CD4-positive, alpha-beta T cell (primary cell): ENCODE measurements around the gene CHPT1. TPM values are rescaled to one million over a fixed set of nuclear protein-coding genes. Genes with fewer than 3 reads are reported as not detected.

Experiments used
- ATAC-seq: fragments of 200-7000 bp; cut with Tn5 transposase; one replicate; pipeline ENCODE4 v1.10.0; 2022; ENCODE audit warnings: mild to moderate bottlenecking; ENCODE audit not compliant: poor library complexity
- CTCF ChIA-PET: fragments of 350-600 bp; sonication (Branson Sonifier 250); formaldehyde crosslinking; loops from one replicate; lab custom pipeline; 2021; ENCODE audit warnings: antibody characterized with exemption, inconsistent platforms; lab: Charles Lee
- POLR2A ChIA-PET: fragments of 350-600 bp; sonication (Branson Sonifier 250); formaldehyde crosslinking; loops from one replicate; lab custom pipeline; 2021; ENCODE audit warnings: antibody characterized with exemption, inconsistent platforms; lab: Charles Lee
- DNase-seq, 14 experiments: peaks; one replicate each; pipeline ENCODE4 v3.0.0-alpha.2; 2013 to 2020; ENCODE audit warnings: mixed read lengths in 2 of 14
- H3K27ac ChIP-seq, 2 donors: one replicate each; pipeline versions ENCODE4 v1.5.1 to v1.7.0; 2013; ENCODE audit warnings: low read length in 2 of 2, low read depth in 1 of 2, mild to moderate bottlenecking in 1 of 2
- H3K27me3 ChIP-seq, 2 experiments: 1 replicate in 1 of 2; 2 replicates in 1 of 2; pipeline versions ENCODE4 v1.6.1 to v1.7.0; 2013; ENCODE audit warnings: low read length in 2 of 2, control low read depth in 1 of 2, mild to moderate bottlenecking in 1 of 2, moderate library complexity in 1 of 2; ENCODE audit not compliant: insufficient read depth in 2 of 2, control insufficient read depth in 1 of 2
- H3K36me3 ChIP-seq: one replicate; pipeline ENCODE4 v1.6.1; 2013; ENCODE audit warnings: low read length, control low read depth; ENCODE audit not compliant: insufficient read depth
- H3K4me1 ChIP-seq: one replicate; pipeline ENCODE4 v1.6.1; 2013; ENCODE audit warnings: low read length, control low read depth; ENCODE audit not compliant: insufficient read depth
- H3K4me3 ChIP-seq: one replicate; pipeline ENCODE4 v1.5.1; 2013; ENCODE audit warnings: mild to moderate bottlenecking, low read length, moderate library complexity
- H3K9me3 ChIP-seq, 2 experiments: 1 replicate in 1 of 2; 2 replicates in 1 of 2; pipeline versions ENCODE4 v1.6.1 to v1.7.0; 2013; ENCODE audit warnings: low read length in 2 of 2, mild to moderate bottlenecking in 2 of 2, control low read depth in 1 of 2, moderate library complexity in 1 of 2; ENCODE audit not compliant: control insufficient read depth in 1 of 2, insufficient read depth in 1 of 2
- H3K27ac Mint-ChIP-seq: one replicate; pipeline ENCODE4 v1.8.0; 2020; ENCODE audit warnings: mixed read lengths
- H3K27me3 Mint-ChIP-seq: one replicate; pipeline ENCODE4 v1.8.0; 2021; ENCODE audit warnings: mixed read lengths
- H3K36me3 Mint-ChIP-seq: one replicate; pipeline ENCODE4 v1.8.0; 2021; ENCODE audit warnings: low read depth, mixed read lengths
- H3K4me1 Mint-ChIP-seq: one replicate; pipeline ENCODE4 v1.8.0; 2021; ENCODE audit warnings: low read depth, mixed read lengths
- H3K4me3 Mint-ChIP-seq: one replicate; pipeline ENCODE4 v1.8.0; 2020; ENCODE audit warnings: mild to moderate bottlenecking, mixed read lengths
- H3K9me3 Mint-ChIP-seq: one replicate; pipeline ENCODE4 v1.8.0; 2020; ENCODE audit warnings: mixed read lengths
- intact Hi-C, 2 experiments: fragments of 100-400 bp; cut with DNase I in 1 of 2; cut with micrococcal nuclease in 1 of 2; formaldehyde crosslinking; loops; one replicate each; pipeline versions ENCODE4 v1.15.1 to v1.9.0; 2023 to 2025; cut with DNase I, micrococcal nuclease
- total RNA-seq, 174 experiments: library from RNA in 2 of 174; stranded (reverse) in 2 of 174; gene quantifications; one replicate each; pipeline ENCODE4 v1.2.3 and lab custom pipeline; 2021 to 2026
- TF ChIP-seq, protein P1 (sequence below): fragments of 200-600 bp; IDR thresholded peaks from one replicate; pipeline ENCODE4 v1.8.0; 2022; ENCODE audit warnings: antibody characterized with exemption, mild to moderate bottlenecking

The CHPT1 gene
- total RNA-seq, 2 experiments from 2014 or later, result 10.8 to 11.9 TPM

DNA sequence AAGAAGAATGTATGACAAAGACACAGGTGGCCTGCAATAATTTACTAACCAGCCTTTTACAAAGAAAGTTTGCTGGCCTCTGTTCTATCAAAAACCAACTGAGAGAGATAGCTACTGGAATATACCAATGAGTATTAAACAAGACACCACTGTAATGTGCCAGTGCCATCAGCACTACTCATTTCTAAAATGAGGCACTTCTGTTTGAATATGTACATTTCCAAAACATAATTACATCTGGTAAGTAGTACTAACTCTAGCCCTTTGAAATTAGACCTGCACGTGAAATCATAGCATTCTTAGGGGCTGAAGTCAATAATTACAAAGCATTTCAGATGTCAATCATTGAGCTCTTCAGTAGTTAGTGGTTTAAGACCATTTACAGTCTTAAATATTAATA, 48.8 kb downstream of the CHPT1 start:
- Mint-ChIP-seq H3K27me3 (no peaks in the 10 kb centered on the region), H3K27ac (no peak overlapping the region), H3K9me3 (no peaks in the 10 kb centered on the region), H3K4me1 (peaks cover 3% of the 10 kb centered on the region), H3K36me3 (peaks cover 83% of the 10 kb centered on the region), H3K4me3 (no peak overlapping the region)
- intact Hi-C loops, result no loop called here
- TF ChIP-seq, protein P1, sequence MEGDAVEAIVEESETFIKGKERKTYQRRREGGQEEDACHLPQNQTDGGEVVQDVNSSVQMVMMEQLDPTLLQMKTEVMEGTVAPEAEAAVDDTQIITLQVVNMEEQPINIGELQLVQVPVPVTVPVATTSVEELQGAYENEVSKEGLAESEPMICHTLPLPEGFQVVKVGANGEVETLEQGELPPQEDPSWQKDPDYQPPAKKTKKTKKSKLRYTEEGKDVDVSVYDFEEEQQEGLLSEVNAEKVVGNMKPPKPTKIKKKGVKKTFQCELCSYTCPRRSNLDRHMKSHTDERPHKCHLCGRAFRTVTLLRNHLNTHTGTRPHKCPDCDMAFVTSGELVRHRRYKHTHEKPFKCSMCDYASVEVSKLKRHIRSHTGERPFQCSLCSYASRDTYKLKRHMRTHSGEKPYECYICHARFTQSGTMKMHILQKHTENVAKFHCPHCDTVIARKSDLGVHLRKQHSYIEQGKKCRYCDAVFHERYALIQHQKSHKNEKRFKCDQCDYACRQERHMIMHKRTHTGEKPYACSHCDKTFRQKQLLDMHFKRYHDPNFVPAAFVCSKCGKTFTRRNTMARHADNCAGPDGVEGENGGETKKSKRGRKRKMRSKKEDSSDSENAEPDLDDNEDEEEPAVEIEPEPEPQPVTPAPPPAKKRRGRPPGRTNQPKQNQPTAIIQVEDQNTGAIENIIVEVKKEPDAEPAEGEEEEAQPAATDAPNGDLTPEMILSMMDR, result no peak
- H3K4me3 ChIP-seq, result no peak overlapping the region
- no peaks in the 10 kb centered on the region for H3K27me3 ChIP-seq
- DNase-seq, result no peak
- H3K9me3 ChIP-seq, result no peaks in the 10 kb centered on the region
- POLR2A ChIA-PET, result no interaction called here
- H3K4me1 ChIP-seq, result peaks cover 9% of the 10 kb centered on the region
- no peak overlapping the region for H3K27ac ChIP-seq
- ATAC-seq, result no peak
- CTCF ChIA-PET, result interaction anchor here (1.0 to 1.8 kb wide), 3 partner anchors 10 to 64 kb away, joined by 3 to 4 read pairs (median 4); no protein-coding TSS in a partner anchor
- H3K36me3 ChIP-seq, result peaks cover 41% of the 10 kb centered on the region

GRCh38 chr12:101746661-101747060, 49.2 kb downstream of the CHPT1 start:
- ChIA-PET CTCF (interaction anchor here (1.0 to 1.8 kb wide), 4 partner anchors 10 to 84 kb away, joined by 3 to 4 read pairs (median 4); partner anchors contain the start of gene GNPTAB), POLR2A (no interaction called here)
- H3K36me3 Mint-ChIP-seq, result peaks cover 86% of the 10 kb centered on the region
- H3K27ac ChIP-seq, result no peak overlapping the region
- TF ChIP-seq, protein P1, result no peak
- H3K4me3 ChIP-seq, result no peak overlapping the region
- intact Hi-C loops, result no loop called here
- H3K36me3 ChIP-seq, result peaks cover 46% of the 10 kb centered on the region
- H3K4me1 Mint-ChIP-seq, result peaks cover 3% of the 10 kb centered on the region
- H3K27ac Mint-ChIP-seq, result no peak overlapping the region
- ATAC-seq (no peak), DNase-seq (no peak)
- no peaks in the 10 kb centered on the region for H3K27me3 ChIP-seq
- H3K9me3 ChIP-seq, result no peaks in the 10 kb centered on the region
- peaks cover 9% of the 10 kb centered on the region for H3K4me1 ChIP-seq
- H3K9me3 Mint-ChIP-seq, result no peaks in the 10 kb centered on the region
- H3K27me3 Mint-ChIP-seq, result no peaks in the 10 kb centered on the region
- no peak overlapping the region for H3K4me3 Mint-ChIP-seq

- H3K9me3 Mint-ChIP-seq, result no peaks in the 10 kb centered on the region
- intact Hi-C loops, result no loop called here
- peaks cover 3% of the 10 kb centered on the region for H3K4me1 Mint-ChIP-seq
- H3K27ac ChIP-seq, result no peak overlapping the region
- peaks cover 9% of the 10 kb centered on the region for H3K4me1 ChIP-seq
- no peak overlapping the region for H3K27ac Mint-ChIP-seq
- ATAC-seq, result no peak
- H3K4me3 ChIP-seq, result no peak overlapping the region
- no peaks in the 10 kb centered on the region for H3K27me3 ChIP-seq
- peaks cover 87% of the 10 kb centered on the region for H3K36me3 Mint-ChIP-seq
- peaks cover 54% of the 10 kb centered on the region for H3K36me3 ChIP-seq
- CTCF ChIA-PET, result interaction anchor here (1.2 to 1.8 kb wide), 3 partner anchors 9 to 83 kb away, joined by 3 to 4 read pairs (median 4); partner anchors contain the start of gene GNPTAB
- no peaks in the 10 kb centered on the region for H3K9me3 ChIP-seq
- TF ChIP-seq, protein P1, result no peak
- H3K27me3 Mint-ChIP-seq, result no peaks in the 10 kb centered on the region
- no peak for DNase-seq
- H3K4me3 Mint-ChIP-seq, result no peak overlapping the region
- POLR2A ChIA-PET, result no interaction called here
Observed at GRCh38 chr12:101747697-101748096, 50.3 kb downstream of the CHPT1 start.
